Endodermal cell (in vitro differentiated cells): ENCODE results near the gene GPR61. TPM values are rescaled to one million over a fixed set of nuclear protein-coding genes. Genes with fewer than 3 reads are reported as not detected.

Experiments used
- DNase-seq: peaks from one replicate; pipeline ENCODE4 v3.0.0-alpha.2; 2017
- H3K27ac ChIP-seq: 2 replicates; pipeline ENCODE4 v1.5.1; 2013; ENCODE audit warnings: mild to moderate bottlenecking, low read depth, low read length, moderate library complexity
- H3K27me3 ChIP-seq: 2 replicates; pipeline ENCODE4 v1.6.1; 2013; ENCODE audit warnings: mild to moderate bottlenecking, low read length, moderate library complexity; ENCODE audit not compliant: insufficient read depth, control insufficient read depth, poor library complexity, severe bottlenecking
- H3K36me3 ChIP-seq: 2 replicates; pipeline ENCODE4 v1.7.0; 2013; ENCODE audit warnings: mild to moderate bottlenecking, low read length, moderate library complexity; ENCODE audit not compliant: control insufficient read depth, insufficient read depth
- H3K4me1 ChIP-seq: one replicate; pipeline ENCODE4 v1.7.0; 2013; ENCODE audit warnings: low read length; ENCODE audit not compliant: control insufficient read depth, insufficient read depth
- H3K4me3 ChIP-seq: 2 replicates; pipeline ENCODE4 v1.5.1; 2013; ENCODE audit warnings: mild to moderate bottlenecking, low read length, moderate library complexity
- H3K9ac ChIP-seq: 2 replicates; pipeline ENCODE4 v1.6.1; 2013; ENCODE audit warnings: mild to moderate bottlenecking, low read length, moderate library complexity; ENCODE audit not compliant: poor library complexity, severe bottlenecking; ENCODE audit errors: extremely low read depth
- H3K9me3 ChIP-seq: 2 replicates; pipeline ENCODE4 v1.6.1; 2013; ENCODE audit warnings: mild to moderate bottlenecking, low read length, moderate library complexity; ENCODE audit not compliant: control insufficient read depth
- H3K27ac Mint-ChIP-seq: 2 replicates; pipeline ENCODE4 v1.8.0; 2020; ENCODE audit warnings: mixed read lengths
- H3K27me3 Mint-ChIP-seq: 2 replicates; pipeline ENCODE4 v1.8.0; 2021; ENCODE audit warnings: mild to moderate bottlenecking, mixed read lengths; ENCODE audit not compliant: insufficient read depth
- H3K36me3 Mint-ChIP-seq: 2 replicates; pipeline ENCODE4 v1.8.0; 2020; ENCODE audit warnings: low read depth, mixed read lengths
- H3K4me1 Mint-ChIP-seq: 2 replicates; pipeline ENCODE4 v1.8.0; 2020; ENCODE audit warnings: mixed read lengths
- H3K4me3 Mint-ChIP-seq: 2 replicates; pipeline ENCODE4 v1.8.0; 2020; ENCODE audit warnings: mild to moderate bottlenecking, moderate library complexity, mixed read lengths
- H3K9me3 Mint-ChIP-seq: 2 replicates; pipeline ENCODE4 v1.8.0; 2020; ENCODE audit warnings: mild to moderate bottlenecking, mixed read lengths
- WGBS, 2 experiments: methylation state at CpG; one replicate each; pipeline versions ENCODE4 v1.1.5 to v1.1.7; 2013; ENCODE audit warnings: missing lambda C conversion rate in 2 of 2, mixed read lengths in 1 of 2; ENCODE audit not compliant: insufficient coverage in 1 of 2, insufficient read length in 1 of 2; 5-methylcytosine and 5-hydroxymethylcytosine counted together
- total RNA-seq, 2 donors: library from RNA; stranded (reverse); fragmentation: NEBNext Ultra II Directional in 1 of 2; extraction: Animal tissue kit (Norgen Biotek cat#: 25700) in 1 of 2; gene quantifications; 2 replicates in 1 of 2; 3 replicates in 1 of 2; pipeline ENCODE4 v1.2.1, GENCODE V29; 2021
- TF ChIP-seq, protein P1 (sequence below): fragments of 200-600 bp; sonication (generic); conservative IDR thresholded peaks from 2 replicates; pipeline ENCODE4 v1.5.0; 2021; ENCODE audit warnings: antibody characterized with exemption, mild to moderate bottlenecking

GPR61 gene
- total RNA-seq, 2 donors from 2014 or later, result 0.93 TPM; not detected in 1

DNA sequence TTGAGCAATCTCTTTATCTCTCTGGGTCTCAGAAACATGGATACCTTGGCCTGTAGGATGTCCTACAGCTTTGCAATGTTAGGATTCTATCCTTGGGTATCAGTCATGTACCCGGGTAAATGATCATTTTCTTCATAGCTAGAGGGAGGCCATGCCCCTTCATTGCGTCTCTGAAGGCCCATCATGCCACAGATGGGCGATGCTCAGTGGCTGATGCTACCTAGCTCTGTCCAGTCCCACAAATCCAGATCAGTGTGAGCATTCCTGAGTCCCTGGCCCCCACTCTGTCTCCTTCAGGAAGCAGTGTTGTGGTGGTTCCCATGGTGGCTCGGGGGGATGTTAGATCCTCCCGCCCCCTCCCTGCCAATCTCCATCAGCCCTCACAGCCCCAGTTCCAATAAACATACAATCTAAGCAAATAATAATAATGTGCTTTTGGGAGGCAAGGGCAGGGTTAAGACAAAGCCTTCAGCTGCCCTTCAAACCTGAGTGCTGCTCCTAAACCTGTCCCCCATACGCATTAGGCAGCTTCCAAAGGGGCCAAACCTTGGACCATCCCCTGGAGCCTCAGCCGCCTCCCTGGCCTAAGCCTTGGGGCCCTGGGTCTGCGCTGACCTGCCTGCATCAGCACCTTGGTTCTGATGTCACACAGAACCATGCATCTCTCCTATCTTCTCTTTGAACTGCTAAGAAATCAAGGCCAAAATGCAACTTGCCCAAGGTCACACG, 681 bp upstream of the GPR61 start:
- Mint-ChIP-seq H3K4me3 (no peak overlapping the region), H3K27me3 (peaks cover 3% of the 10 kb centered on the region), H3K4me1 (peaks cover 2% of the 10 kb centered on the region), H3K36me3 (no peaks in the 10 kb centered on the region), H3K27ac (no peak overlapping the region), H3K9me3 (no peaks in the 10 kb centered on the region)
- Histone ChIP-seq H3K9ac (no peak overlapping the region), H3K4me1 (no peaks in the 10 kb centered on the region), H3K27ac (no peak overlapping the region), H3K36me3 (no peaks in the 10 kb centered on the region), H3K27me3 (peaks cover 11% of the 10 kb centered on the region), H3K4me3 (no peak overlapping the region), H3K9me3 (no peaks in the 10 kb centered on the region)
- no peak for DNase-seq
- TF ChIP-seq, protein P1, sequence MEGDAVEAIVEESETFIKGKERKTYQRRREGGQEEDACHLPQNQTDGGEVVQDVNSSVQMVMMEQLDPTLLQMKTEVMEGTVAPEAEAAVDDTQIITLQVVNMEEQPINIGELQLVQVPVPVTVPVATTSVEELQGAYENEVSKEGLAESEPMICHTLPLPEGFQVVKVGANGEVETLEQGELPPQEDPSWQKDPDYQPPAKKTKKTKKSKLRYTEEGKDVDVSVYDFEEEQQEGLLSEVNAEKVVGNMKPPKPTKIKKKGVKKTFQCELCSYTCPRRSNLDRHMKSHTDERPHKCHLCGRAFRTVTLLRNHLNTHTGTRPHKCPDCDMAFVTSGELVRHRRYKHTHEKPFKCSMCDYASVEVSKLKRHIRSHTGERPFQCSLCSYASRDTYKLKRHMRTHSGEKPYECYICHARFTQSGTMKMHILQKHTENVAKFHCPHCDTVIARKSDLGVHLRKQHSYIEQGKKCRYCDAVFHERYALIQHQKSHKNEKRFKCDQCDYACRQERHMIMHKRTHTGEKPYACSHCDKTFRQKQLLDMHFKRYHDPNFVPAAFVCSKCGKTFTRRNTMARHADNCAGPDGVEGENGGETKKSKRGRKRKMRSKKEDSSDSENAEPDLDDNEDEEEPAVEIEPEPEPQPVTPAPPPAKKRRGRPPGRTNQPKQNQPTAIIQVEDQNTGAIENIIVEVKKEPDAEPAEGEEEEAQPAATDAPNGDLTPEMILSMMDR, result no peak
- 87 to 98% methylated on average over 7 to 9 of the region's 9 CpGs for WGBS, 2 experiments

DNA sequence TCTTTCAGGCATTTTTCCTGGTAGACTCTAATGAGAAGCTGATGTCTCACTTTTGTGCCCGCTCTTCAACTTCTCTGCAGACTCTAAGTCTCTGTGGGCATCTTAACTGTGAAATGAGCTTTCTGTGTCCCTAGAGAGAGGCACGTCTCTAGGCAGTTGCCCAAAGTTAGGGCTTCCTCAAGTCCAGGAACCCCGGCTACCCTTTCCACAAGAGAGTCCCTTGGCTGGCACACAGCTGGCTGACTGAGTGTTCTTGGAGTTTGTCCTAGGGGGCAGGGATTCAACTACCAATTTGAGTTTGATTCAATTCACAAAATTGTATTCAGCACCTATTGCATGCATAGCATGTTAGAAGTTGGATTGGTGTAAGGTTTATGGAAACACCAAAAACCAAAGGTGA, 1.4 kb downstream of the GPR61 start:
- 89 to 94% methylated on average over 2 to 3 of the region's 3 CpGs for WGBS, 2 experiments

DNA sequence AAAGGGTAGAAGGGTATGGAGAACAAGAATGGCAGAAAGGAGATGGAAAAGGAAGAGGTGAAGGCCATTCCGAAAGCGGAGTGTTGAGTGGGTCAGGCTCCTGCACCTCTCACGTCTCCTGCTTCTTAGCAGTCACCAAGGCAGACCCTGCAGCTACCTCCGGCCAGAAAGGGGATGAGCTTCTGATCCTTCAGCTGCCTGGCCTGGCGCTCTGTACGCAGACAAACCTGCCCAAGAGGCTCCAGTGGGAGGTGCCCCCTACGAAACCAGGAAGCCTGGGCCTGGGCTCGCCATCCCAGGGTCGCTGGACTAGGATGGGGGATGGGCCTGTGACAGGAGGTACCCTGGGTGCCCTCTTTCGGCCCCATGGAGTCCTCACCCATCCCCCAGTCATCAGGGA, 3.0 kb downstream of the GPR61 start:
- H3K27me3 Mint-ChIP-seq, result peaks cover 3% of the 10 kb centered on the region
- TF ChIP-seq, protein P1, result no peak
- no peaks in the 10 kb centered on the region for H3K9me3 ChIP-seq
- WGBS, 2 experiments, result 93% methylated on average over 3 to 10 of the region's 10 CpGs
- H3K27ac Mint-ChIP-seq, result no peak overlapping the region
- H3K4me3 Mint-ChIP-seq, result no peak overlapping the region
- H3K36me3 Mint-ChIP-seq, result no peaks in the 10 kb centered on the region
- no peaks in the 10 kb centered on the region for H3K9me3 Mint-ChIP-seq
- no peaks in the 10 kb centered on the region for H3K36me3 ChIP-seq
- H3K4me1 Mint-ChIP-seq, result peaks cover 14% of the 10 kb centered on the region
- no peak overlapping the region for H3K27ac ChIP-seq
- H3K9ac ChIP-seq, result no peak overlapping the region
- DNase-seq, result no peak
- H3K4me3 ChIP-seq, result no peak overlapping the region
- H3K27me3 ChIP-seq, result peaks cover 11% of the 10 kb centered on the region
- peaks cover 8% of the 10 kb centered on the region for H3K4me1 ChIP-seq

More for the DNA sequence above, 1.4 kb downstream of the GPR61 start:
- Mint-ChIP-seq H3K27me3 (peaks cover 3% of the 10 kb centered on the region), H3K4me3 (no peak overlapping the region), H3K27ac (no peak overlapping the region), H3K36me3 (no peaks in the 10 kb centered on the region), H3K4me1 (peaks cover 2% of the 10 kb centered on the region), H3K9me3 (no peaks in the 10 kb centered on the region)
- Histone ChIP-seq H3K4me3 (no peak overlapping the region), H3K27me3 (peaks cover 11% of the 10 kb centered on the region), H3K4me1 (no peaks in the 10 kb centered on the region), H3K9me3 (no peaks in the 10 kb centered on the region), H3K9ac (no peak overlapping the region), H3K36me3 (no peaks in the 10 kb centered on the region), H3K27ac (no peak overlapping the region)
- TF ChIP-seq, protein P1, result no peak
- DNase-seq, result no peak
